GM21825 (cell line): ENCODE results near the gene CTR9.

ENCODE experiments used
- ATAC-seq: cut with Tn5 transposase; IDR thresholded peaks from one replicate; pipeline ENCODE4 v1.9.1; 2021; ENCODE audit warnings: mild to moderate bottlenecking, moderate library complexity; ENCODE audit not compliant: unreplicated experiment

Gene CTR9

GRCh38 chr11:10750838-10751580 is at the start of gene CTR9:
CTR9 (plus strand) TSS chr11:10751246; CDS start chr11:10751413, 167 bp downstream.
- peak; percentile 93 for ATAC-seq

GRCh38 chr11:10701982-10702381 is 49.1 kb upstream of the CTR9 start:
- no peak for ATAC-seq

- ATAC-seq = no peak
These were observed 42.9 kb upstream of the CTR9 start for GRCh38 chr11:10708131-10708530.

GRCh38 chr11:10709299-10710086 is 41.6 kb upstream of the CTR9 start:
- no peak for ATAC-seq

- no peak for ATAC-seq
These were observed 35.5 kb upstream of the CTR9 start for GRCh38 chr11:10715571-10715970.

GRCh38 chr11:10716122-10716521 is 34.9 kb upstream of the CTR9 start:
- no peak for ATAC-seq

- no peak for ATAC-seq
These were observed 34.3 kb upstream of the CTR9 start for GRCh38 chr11:10716543-10717259.

- ATAC-seq = no peak
These were observed 31.4 kb upstream of the CTR9 start for GRCh38 chr11:10719616-10720015.

- ATAC-seq = no peak
These were observed 30.1 kb upstream of the CTR9 start for GRCh38 chr11:10720881-10721376.

GRCh38 chr11:10722307-10722706 is 28.7 kb upstream of the CTR9 start:
- no peak for ATAC-seq

GRCh38 chr11:10725114-10725906 is 25.7 kb upstream of the CTR9 start:
- no peak for ATAC-seq

- ATAC-seq = no peak
These were observed 25.2 kb upstream of the CTR9 start for GRCh38 chr11:10725907-10726253.

GRCh38 chr11:10727146-10727851 is 23.7 kb upstream of the CTR9 start:
- no peak for ATAC-seq

- no peak for ATAC-seq
These were observed 22.9 kb upstream of the CTR9 start for GRCh38 chr11:10728154-10728553.

- no peak for ATAC-seq
These were observed 22.1 kb upstream of the CTR9 start for GRCh38 chr11:10728789-10729472.

GRCh38 chr11:10730151-10730550 is 20.9 kb upstream of the CTR9 start:
- no peak for ATAC-seq

- ATAC-seq = no peak
These were observed 19.9 kb upstream of the CTR9 start for GRCh38 chr11:10731064-10731680.

- ATAC-seq = peak; percentile 96
These were observed 15.3 kb upstream of the CTR9 start for GRCh38 chr11:10735481-10736475.
